ENCODE measurements around the gene TCF7L1. TPM values are rescaled to one million over a fixed set of nuclear protein-coding genes. Genes with fewer than 3 reads are reported as not detected.

TCF7L1 gene
- total RNA-seq, 1 experiment from 2014 or later, result 30.4 TPM

GRCh38 chr2:85171916-85172315 is 38.7 kb downstream of the TCF7L1 start:
- TF ChIP-seq, protein P1, sequence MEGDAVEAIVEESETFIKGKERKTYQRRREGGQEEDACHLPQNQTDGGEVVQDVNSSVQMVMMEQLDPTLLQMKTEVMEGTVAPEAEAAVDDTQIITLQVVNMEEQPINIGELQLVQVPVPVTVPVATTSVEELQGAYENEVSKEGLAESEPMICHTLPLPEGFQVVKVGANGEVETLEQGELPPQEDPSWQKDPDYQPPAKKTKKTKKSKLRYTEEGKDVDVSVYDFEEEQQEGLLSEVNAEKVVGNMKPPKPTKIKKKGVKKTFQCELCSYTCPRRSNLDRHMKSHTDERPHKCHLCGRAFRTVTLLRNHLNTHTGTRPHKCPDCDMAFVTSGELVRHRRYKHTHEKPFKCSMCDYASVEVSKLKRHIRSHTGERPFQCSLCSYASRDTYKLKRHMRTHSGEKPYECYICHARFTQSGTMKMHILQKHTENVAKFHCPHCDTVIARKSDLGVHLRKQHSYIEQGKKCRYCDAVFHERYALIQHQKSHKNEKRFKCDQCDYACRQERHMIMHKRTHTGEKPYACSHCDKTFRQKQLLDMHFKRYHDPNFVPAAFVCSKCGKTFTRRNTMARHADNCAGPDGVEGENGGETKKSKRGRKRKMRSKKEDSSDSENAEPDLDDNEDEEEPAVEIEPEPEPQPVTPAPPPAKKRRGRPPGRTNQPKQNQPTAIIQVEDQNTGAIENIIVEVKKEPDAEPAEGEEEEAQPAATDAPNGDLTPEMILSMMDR (IDR thresholded peaks at IDR 0.05), result no peak
- TF ChIP-seq, protein P2, sequence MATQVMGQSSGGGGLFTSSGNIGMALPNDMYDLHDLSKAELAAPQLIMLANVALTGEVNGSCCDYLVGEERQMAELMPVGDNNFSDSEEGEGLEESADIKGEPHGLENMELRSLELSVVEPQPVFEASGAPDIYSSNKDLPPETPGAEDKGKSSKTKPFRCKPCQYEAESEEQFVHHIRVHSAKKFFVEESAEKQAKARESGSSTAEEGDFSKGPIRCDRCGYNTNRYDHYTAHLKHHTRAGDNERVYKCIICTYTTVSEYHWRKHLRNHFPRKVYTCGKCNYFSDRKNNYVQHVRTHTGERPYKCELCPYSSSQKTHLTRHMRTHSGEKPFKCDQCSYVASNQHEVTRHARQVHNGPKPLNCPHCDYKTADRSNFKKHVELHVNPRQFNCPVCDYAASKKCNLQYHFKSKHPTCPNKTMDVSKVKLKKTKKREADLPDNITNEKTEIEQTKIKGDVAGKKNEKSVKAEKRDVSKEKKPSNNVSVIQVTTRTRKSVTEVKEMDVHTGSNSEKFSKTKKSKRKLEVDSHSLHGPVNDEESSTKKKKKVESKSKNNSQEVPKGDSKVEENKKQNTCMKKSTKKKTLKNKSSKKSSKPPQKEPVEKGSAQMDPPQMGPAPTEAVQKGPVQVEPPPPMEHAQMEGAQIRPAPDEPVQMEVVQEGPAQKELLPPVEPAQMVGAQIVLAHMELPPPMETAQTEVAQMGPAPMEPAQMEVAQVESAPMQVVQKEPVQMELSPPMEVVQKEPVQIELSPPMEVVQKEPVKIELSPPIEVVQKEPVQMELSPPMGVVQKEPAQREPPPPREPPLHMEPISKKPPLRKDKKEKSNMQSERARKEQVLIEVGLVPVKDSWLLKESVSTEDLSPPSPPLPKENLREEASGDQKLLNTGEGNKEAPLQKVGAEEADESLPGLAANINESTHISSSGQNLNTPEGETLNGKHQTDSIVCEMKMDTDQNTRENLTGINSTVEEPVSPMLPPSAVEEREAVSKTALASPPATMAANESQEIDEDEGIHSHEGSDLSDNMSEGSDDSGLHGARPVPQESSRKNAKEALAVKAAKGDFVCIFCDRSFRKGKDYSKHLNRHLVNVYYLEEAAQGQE (IDR thresholded peaks at IDR 0.05; ENCODE audit: insufficient read depth in 1 of 2, low read depth in 2 of 2, low read length in 1 of 2), result no peak
- no peak for TF ChIP-seq TCF7L2 (IDR thresholded peaks at IDR 0.05; ENCODE audit: low read depth, low read length)
- no peak for TF ChIP-seq POLR2AphosphoS5 (IDR thresholded peaks at IDR 0.05; ENCODE audit: low read depth, low read length)
- no peak for TF ChIP-seq SIN3A (IDR thresholded peaks at IDR 0.05; ENCODE audit: borderline replicate concordance, insufficient read depth, low read depth, low read length)
- Histone ChIP-seq H3K4me3 (ENCODE audit: low read depth in 2 of 2, low read length in 2 of 2) (no peak overlapping the region), H3K4me1 (ENCODE audit: control insufficient read depth, insufficient read depth, low read length) (no peaks in the 10 kb centered on the region), H3K27me3 (ENCODE audit: control insufficient read depth, insufficient read depth, low read length) (no peaks in the 10 kb centered on the region), H3K9me3 (ENCODE audit: control insufficient read depth, insufficient read depth, low read depth, low read length) (no peaks in the 10 kb centered on the region), H3K36me3 (ENCODE audit: control insufficient read depth, insufficient read depth, low read length) (no peaks in the 10 kb centered on the region), H3K27ac (ENCODE audit: low read length) (no peak overlapping the region)
- DNase-seq (ENCODE audit: low read depth, low spot score) (no peak), ATAC-seq (no peak)
- CTCF ChIA-PET, result no interaction called here
- BruUV-seq (replicated peaks), result no TSS peak
- intact Hi-C loops (cut with micrococcal nuclease; ENCODE audit: unreplicated experiment), result no loop called here
- in situ Hi-C loops (cut with HindIII; ENCODE audit: low pct_unique_long_range_greater_than_20kb, low sequenced_read_pairs), result no loop called here
- POLR2A ChIA-PET, result no interaction called here

- Histone ChIP-seq H3K4me3 (ENCODE audit: low read depth in 2 of 2, low read length in 2 of 2) (no peak overlapping the region), H3K36me3 (ENCODE audit: control insufficient read depth, insufficient read depth, low read length) (no peaks in the 10 kb centered on the region), H3K9me3 (ENCODE audit: control insufficient read depth, insufficient read depth, low read depth, low read length) (no peaks in the 10 kb centered on the region), H3K4me1 (ENCODE audit: control insufficient read depth, insufficient read depth, low read length) (no peaks in the 10 kb centered on the region), H3K27me3 (ENCODE audit: control insufficient read depth, insufficient read depth, low read length) (no peaks in the 10 kb centered on the region), H3K27ac (ENCODE audit: low read length) (no peak overlapping the region)
- intact Hi-C loops (cut with micrococcal nuclease; ENCODE audit: unreplicated experiment), result no loop called here
- TF ChIP-seq POLR2AphosphoS5 (IDR thresholded peaks at IDR 0.05; ENCODE audit: low read depth, low read length) (no peak), TCF7L2 (IDR thresholded peaks at IDR 0.05; ENCODE audit: low read depth, low read length) (no peak), SIN3A (IDR thresholded peaks at IDR 0.05; ENCODE audit: borderline replicate concordance, insufficient read depth, low read depth, low read length) (no peak)
- TF ChIP-seq, protein P2 (IDR thresholded peaks at IDR 0.05; ENCODE audit: insufficient read depth in 1 of 2, low read depth in 2 of 2, low read length in 1 of 2), result no peak
- TF ChIP-seq, protein P1 (IDR thresholded peaks at IDR 0.05), result no peak
- ChIA-PET POLR2A (no interaction called here), CTCF (no interaction called here)
- BruUV-seq (replicated peaks), result no TSS peak
- in situ Hi-C loops (cut with HindIII; ENCODE audit: low pct_unique_long_range_greater_than_20kb, low sequenced_read_pairs), result no loop called here
- ATAC-seq (no peak), DNase-seq (ENCODE audit: low read depth, low spot score) (no peak)
These were observed 40.7 kb downstream of the TCF7L1 start for GRCh38 chr2:85173909-85174308.

Data from Panc1 (cell line).